Measurements from ENCODE around the gene FOXP4.

DNA sequence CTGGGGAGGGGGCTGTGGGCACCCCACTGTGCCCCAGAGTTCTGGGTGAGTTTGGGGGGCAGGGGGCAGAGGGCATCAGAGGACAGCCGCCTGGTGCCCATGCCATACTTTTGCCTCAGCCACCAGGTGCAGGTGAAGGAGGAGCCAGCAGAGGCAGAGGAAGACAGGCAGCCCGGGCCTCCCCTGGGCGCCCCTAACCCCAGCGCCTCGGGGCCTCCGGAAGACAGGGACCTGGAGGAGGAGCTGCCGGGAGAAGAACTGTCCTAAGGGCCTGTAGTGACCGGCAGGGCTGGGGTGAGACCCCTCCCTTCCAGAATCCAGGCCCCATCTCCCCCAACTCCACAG is 52.5 kb downstream of the FOXP4 start:
- TF ChIP-seq, protein P1, sequence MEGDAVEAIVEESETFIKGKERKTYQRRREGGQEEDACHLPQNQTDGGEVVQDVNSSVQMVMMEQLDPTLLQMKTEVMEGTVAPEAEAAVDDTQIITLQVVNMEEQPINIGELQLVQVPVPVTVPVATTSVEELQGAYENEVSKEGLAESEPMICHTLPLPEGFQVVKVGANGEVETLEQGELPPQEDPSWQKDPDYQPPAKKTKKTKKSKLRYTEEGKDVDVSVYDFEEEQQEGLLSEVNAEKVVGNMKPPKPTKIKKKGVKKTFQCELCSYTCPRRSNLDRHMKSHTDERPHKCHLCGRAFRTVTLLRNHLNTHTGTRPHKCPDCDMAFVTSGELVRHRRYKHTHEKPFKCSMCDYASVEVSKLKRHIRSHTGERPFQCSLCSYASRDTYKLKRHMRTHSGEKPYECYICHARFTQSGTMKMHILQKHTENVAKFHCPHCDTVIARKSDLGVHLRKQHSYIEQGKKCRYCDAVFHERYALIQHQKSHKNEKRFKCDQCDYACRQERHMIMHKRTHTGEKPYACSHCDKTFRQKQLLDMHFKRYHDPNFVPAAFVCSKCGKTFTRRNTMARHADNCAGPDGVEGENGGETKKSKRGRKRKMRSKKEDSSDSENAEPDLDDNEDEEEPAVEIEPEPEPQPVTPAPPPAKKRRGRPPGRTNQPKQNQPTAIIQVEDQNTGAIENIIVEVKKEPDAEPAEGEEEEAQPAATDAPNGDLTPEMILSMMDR (conservative IDR thresholded peaks at IDR 0.05) = no peak
- no peak for TF ChIP-seq EZH2 (IDR thresholded peaks at IDR 0.05; ENCODE audit: low read depth)
